Osteoblast (primary cell): ENCODE results near the gene ZBTB18. TPM values are rescaled to one million over a fixed set of nuclear protein-coding genes. Genes with fewer than 3 reads are reported as not detected.
A peak's percentile ranks its signal among the peaks of the same experiment; 100 is the strongest.
"Not testable (repeated sequence)": the region's sequence is repeated elsewhere in the genome, so short reads cannot be mapped to it uniquely, and the experiment has no call there.

Experiments
- DNase-seq: peaks from one replicate; pipeline ENCODE4 v3.0.0; 2011; ENCODE audit warnings: low spot score, mixed read lengths; ENCODE audit not compliant: insufficient read length; ENCODE audit errors: missing footprints
- H2AFZ ChIP-seq: 2 replicates; pipeline ENCODE4 v1.6.0; 2011; ENCODE audit warnings: mild to moderate bottlenecking, low read length
- H3K27ac ChIP-seq: 2 replicates; pipeline ENCODE4 v1.5.1; 2011; ENCODE audit warnings: mild to moderate bottlenecking, low read depth, low read length, moderate library complexity
- H3K27me3 ChIP-seq: 2 replicates; pipeline ENCODE4 v1.6.0; 2012; ENCODE audit warnings: mild to moderate bottlenecking, control low read depth, inconsistent platforms, low read length, moderate library complexity; ENCODE audit not compliant: insufficient read depth
- H3K36me3 ChIP-seq: 2 replicates; pipeline ENCODE4 v1.5.1; 2011; ENCODE audit warnings: mild to moderate bottlenecking, low read length, control low read depth, moderate library complexity; ENCODE audit not compliant: insufficient read depth
- H3K4me1 ChIP-seq: 2 replicates; pipeline ENCODE4 v1.5.1; 2011; ENCODE audit warnings: mild to moderate bottlenecking, low read length, control low read depth, moderate library complexity; ENCODE audit not compliant: insufficient read depth
- H3K4me2 ChIP-seq: 2 replicates; pipeline ENCODE4 v1.6.0; 2011; ENCODE audit warnings: mild to moderate bottlenecking, low read length; ENCODE audit not compliant: insufficient read depth
- H3K4me3 ChIP-seq: fragments of 200-600 bp; sonication (generic); 3 replicates; pipeline ENCODE4 v1.5.1; 2012; ENCODE audit warnings: mild to moderate bottlenecking, low read length, inconsistent platforms; ENCODE audit not compliant: insufficient read depth
- H3K79me2 ChIP-seq: 2 replicates; pipeline ENCODE4 v1.6.0; 2012; ENCODE audit warnings: mild to moderate bottlenecking, low read length, control low read depth, inconsistent platforms; ENCODE audit not compliant: insufficient read depth
- H3K9me3 ChIP-seq: 2 replicates; pipeline ENCODE4 v1.5.1; 2011; ENCODE audit warnings: low read depth, low read length, control low read depth
- H4K20me1 ChIP-seq: 2 replicates; pipeline ENCODE4 v1.6.0; 2012; ENCODE audit warnings: mild to moderate bottlenecking, low read length, control low read depth; ENCODE audit not compliant: insufficient read depth
- CTCF ChIP-seq: IDR thresholded peaks from 2 replicates; pipeline ENCODE4 v1.5.1; 2011; ENCODE audit warnings: mild to moderate bottlenecking, low read depth, low read length, moderate library complexity; ENCODE audit errors: extremely low read depth
- total RNA-seq: library from RNA; depleted of rRNA; stranded (reverse); fragments of >200 nt; gene quantifications from 2 replicates; pipeline ENCODE4 v1.2.3, GENCODE V29; 2012

Gene ZBTB18
- total RNA-seq, 1 donor: 10.5 TPM

- peaks cover 19% of the 10 kb centered on the region for H3K4me1 ChIP-seq
- peak overlapping the region; percentile 47 for H3K4me2 ChIP-seq
- no peaks in the 10 kb centered on the region for H3K79me2 ChIP-seq
- no peak for DNase-seq
- H3K4me3 ChIP-seq: no peak overlapping the region
- H3K9me3 ChIP-seq: no peaks in the 10 kb centered on the region
- no peak for TF ChIP-seq CTCF
- H3K27ac ChIP-seq: no peak overlapping the region
- no peaks in the 10 kb centered on the region for H4K20me1 ChIP-seq
- H2AFZ ChIP-seq: no peak overlapping the region
- H3K36me3 ChIP-seq: no peaks in the 10 kb centered on the region
- H3K27me3 ChIP-seq: peaks cover 21% of the 10 kb centered on the region
Observed at GRCh38 chr1:244011786-244012185, 39.3 kb upstream of the ZBTB18 start.

DNA sequence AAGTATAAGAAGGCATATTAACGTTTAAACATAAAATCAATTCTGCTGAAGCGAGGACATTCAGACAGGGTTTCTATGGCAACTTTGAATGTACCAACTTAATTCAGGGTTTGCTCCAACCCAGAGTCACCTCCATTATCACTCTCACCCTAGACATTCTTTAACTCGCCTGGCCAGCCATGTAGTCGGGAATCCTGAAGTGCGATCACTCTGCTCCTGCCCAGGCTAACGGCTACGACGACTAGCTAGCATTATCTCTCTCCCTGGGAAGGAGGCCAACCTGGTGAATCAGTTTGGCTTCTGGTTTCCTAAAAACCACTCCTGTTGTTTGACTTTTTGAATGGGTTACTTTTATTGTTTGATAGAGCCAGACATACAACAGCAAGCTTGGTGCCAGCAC, 38.9 kb upstream of the ZBTB18 start:
- Histone ChIP-seq H3K9me3 (no peaks in the 10 kb centered on the region), H3K4me1 (peaks cover 19% of the 10 kb centered on the region), H3K36me3 (no peaks in the 10 kb centered on the region), H3K27me3 (peaks cover 21% of the 10 kb centered on the region), H2AFZ (no peak overlapping the region), H3K4me2 (peak overlapping the region; percentile 47), H3K4me3 (peak overlapping the region; percentile 51), H3K27ac (no peak overlapping the region), H3K79me2 (no peaks in the 10 kb centered on the region), H4K20me1 (no peaks in the 10 kb centered on the region)
- no peak for TF ChIP-seq CTCF
- DNase-seq: peak; percentile 89

GRCh38 chr1:244013100-244013499, 38.0 kb upstream of the ZBTB18 start:
- H3K27ac ChIP-seq: no peak overlapping the region
- no peak overlapping the region for H3K4me2 ChIP-seq
- no peaks in the 10 kb centered on the region for H4K20me1 ChIP-seq
- no peak overlapping the region for H3K4me3 ChIP-seq
- peaks cover 19% of the 10 kb centered on the region for H3K4me1 ChIP-seq
- DNase-seq: no peak
- H3K36me3 ChIP-seq: no peaks in the 10 kb centered on the region
- peaks cover 18% of the 10 kb centered on the region for H3K27me3 ChIP-seq
- no peaks in the 10 kb centered on the region for H3K79me2 ChIP-seq
- TF ChIP-seq CTCF: no peak
- no peak overlapping the region for H2AFZ ChIP-seq
- no peaks in the 10 kb centered on the region for H3K9me3 ChIP-seq

- H3K4me1 ChIP-seq: peaks cover 19% of the 10 kb centered on the region
Observed at GRCh38 chr1:244014862-244015261, 36.2 kb upstream of the ZBTB18 start.

More at GRCh38 chr1:244014862-244015261, 36.2 kb upstream of the ZBTB18 start:
- not testable (repeated sequence) for DNase-seq, H3K4me2 ChIP-seq, H4K20me1 ChIP-seq, H3K9me3 ChIP-seq, H2AFZ ChIP-seq, H3K27ac ChIP-seq, H3K79me2 ChIP-seq, H3K36me3 ChIP-seq, H3K4me3 ChIP-seq
- H3K27me3 ChIP-seq: peaks cover 17% of the 10 kb centered on the region
